Activated CD4-positive, alpha-beta T cell treated with anti-CD3 and anti-CD28 coated beads, Interleukin-2, amount 10 ng/mL, durations not matched to agents 7 days and 5 days (primary cell): ENCODE data around the gene NUDCD3. TPM values are rescaled to one million over a fixed set of nuclear protein-coding genes. Genes with fewer than 3 reads are reported as not detected.

Source experiments
- CTCF ChIA-PET: fragments of 350-600 bp; sonication (Branson Sonifier 250); formaldehyde crosslinking; loops from one replicate; lab custom pipeline; 2021; ENCODE audit warnings: antibody characterized with exemption; lab: Charles Lee
- POLR2A ChIA-PET: fragments of 350-600 bp; sonication (Branson Sonifier 250); formaldehyde crosslinking; loops from one replicate; lab custom pipeline; 2021; ENCODE audit warnings: antibody characterized with exemption; lab: Charles Lee
- DNase-seq: peaks from one replicate; pipeline ENCODE4 v3.0.0-alpha.2; 2020
- H3K27ac Mint-ChIP-seq: one replicate; pipeline ENCODE4 v1.8.0; 2021; ENCODE audit warnings: mild to moderate bottlenecking, moderate library complexity, mixed read lengths
- H3K27me3 Mint-ChIP-seq: one replicate; pipeline ENCODE4 v1.8.0; 2021; ENCODE audit warnings: mixed read lengths
- H3K36me3 Mint-ChIP-seq: one replicate; pipeline ENCODE4 v1.8.0; 2021; ENCODE audit warnings: low read depth, mixed read lengths
- H3K4me1 Mint-ChIP-seq: one replicate; pipeline ENCODE4 v1.8.0; 2021; ENCODE audit warnings: mixed read lengths
- H3K4me3 Mint-ChIP-seq: one replicate; pipeline ENCODE4 v1.8.0; 2021; ENCODE audit warnings: mild to moderate bottlenecking, moderate library complexity, mixed read lengths
- H3K9me3 Mint-ChIP-seq: one replicate; pipeline ENCODE4 v1.8.0; 2021; ENCODE audit warnings: mixed read lengths
- total RNA-seq, 2 experiments: library from RNA; stranded (reverse); gene quantifications; one replicate each; pipeline ENCODE4 v1.2.3, GENCODE V29; 2021

NUDCD3 gene
- total RNA-seq, 2 experiments from 2014 or later, result 74.3 to 75.9 TPM

GRCh38 chr7:44531421-44532380 is 41.2 kb upstream of the NUDCD3 start:
- DNase-seq, result no peak
- ChIA-PET POLR2A (no interaction called here), CTCF (no interaction called here)
- no peak overlapping the region for H3K27ac Mint-ChIP-seq
- no peak overlapping the region for H3K4me3 Mint-ChIP-seq
- H3K4me1 Mint-ChIP-seq, result peaks cover 3% of the 10 kb centered on the region
- no peaks in the 10 kb centered on the region for H3K9me3 Mint-ChIP-seq
- peaks cover 1% of the 10 kb centered on the region for H3K27me3 Mint-ChIP-seq
- H3K36me3 Mint-ChIP-seq, result no peaks in the 10 kb centered on the region

- Mint-ChIP-seq H3K4me1 (peaks cover 3% of the 10 kb centered on the region), H3K4me3 (no peak overlapping the region), H3K36me3 (no peaks in the 10 kb centered on the region), H3K9me3 (no peaks in the 10 kb centered on the region), H3K27me3 (peaks cover 1% of the 10 kb centered on the region), H3K27ac (no peak overlapping the region)
- CTCF ChIA-PET, result no interaction called here
- POLR2A ChIA-PET, result no interaction called here
- no peak for DNase-seq
Measured at GRCh38 chr7:44530990-44531389, 40.5 kb upstream of the NUDCD3 start.

- no peak overlapping the region for H3K4me3 Mint-ChIP-seq
- peaks cover 9% of the 10 kb centered on the region for H3K9me3 Mint-ChIP-seq
- POLR2A ChIA-PET, result no interaction called here
- no peaks in the 10 kb centered on the region for H3K4me1 Mint-ChIP-seq
- H3K27me3 Mint-ChIP-seq, result peaks cover 12% of the 10 kb centered on the region
- CTCF ChIA-PET, result interaction anchor here (1.4 kb wide), 1 partner anchor 11 kb away, joined by 3 read pairs; no protein-coding TSS in a partner anchor
- no peak for DNase-seq
- H3K27ac Mint-ChIP-seq, result no peak overlapping the region
- H3K36me3 Mint-ChIP-seq, result peaks cover 2% of the 10 kb centered on the region
Measured at GRCh38 chr7:44524811-44525388, 34.4 kb upstream of the NUDCD3 start.

- peaks cover 10% of the 10 kb centered on the region for H3K27me3 Mint-ChIP-seq
- ChIA-PET POLR2A (no interaction called here), CTCF (interaction anchor here (1.5 kb wide), 1 partner anchor 13 kb away, joined by 3 read pairs; no protein-coding TSS in a partner anchor)
- H3K9me3 Mint-ChIP-seq, result peaks cover 9% of the 10 kb centered on the region
- DNase-seq, result no peak
- H3K4me1 Mint-ChIP-seq, result no peaks in the 10 kb centered on the region
- H3K27ac Mint-ChIP-seq, result no peak overlapping the region
- no peak overlapping the region for H3K4me3 Mint-ChIP-seq
- H3K36me3 Mint-ChIP-seq, result peaks cover 2% of the 10 kb centered on the region
Measured at GRCh38 chr7:44522315-44522714, 31.9 kb upstream of the NUDCD3 start.

GRCh38 chr7:44521347-44522095 is 31.1 kb upstream of the NUDCD3 start:
- Mint-ChIP-seq H3K36me3 (peaks cover 2% of the 10 kb centered on the region), H3K4me1 (no peaks in the 10 kb centered on the region), H3K9me3 (peaks cover 9% of the 10 kb centered on the region), H3K27me3 (peaks cover 10% of the 10 kb centered on the region), H3K27ac (no peak overlapping the region), H3K4me3 (no peak overlapping the region)
- DNase-seq, result no peak
- POLR2A ChIA-PET, result no interaction called here
- CTCF ChIA-PET, result no interaction called here

- ChIA-PET CTCF (no interaction called here), POLR2A (no interaction called here)
- Mint-ChIP-seq H3K9me3 (peaks cover 9% of the 10 kb centered on the region), H3K27me3 (peaks cover 10% of the 10 kb centered on the region), H3K4me1 (no peaks in the 10 kb centered on the region), H3K36me3 (peaks cover 2% of the 10 kb centered on the region), H3K4me3 (no peak overlapping the region), H3K27ac (no peak overlapping the region)
- no peak for DNase-seq
Measured at GRCh38 chr7:44520574-44520973, 30.1 kb upstream of the NUDCD3 start.

GRCh38 chr7:44519546-44519945 is 29.1 kb upstream of the NUDCD3 start:
- no peak for DNase-seq
- Mint-ChIP-seq H3K36me3 (no peaks in the 10 kb centered on the region), H3K27me3 (peaks cover 5% of the 10 kb centered on the region), H3K4me3 (no peak overlapping the region), H3K27ac (no peak overlapping the region), H3K4me1 (no peaks in the 10 kb centered on the region), H3K9me3 (peaks cover 4% of the 10 kb centered on the region)
- CTCF ChIA-PET, result interaction anchor here (0.6 to 1.5 kb wide), 5 partner anchors 8 to 171 kb away, joined by 3 to 4 read pairs (median 3); no protein-coding TSS in a partner anchor
- POLR2A ChIA-PET, result no interaction called here

GRCh38 chr7:44518761-44519160 is 28.3 kb upstream of the NUDCD3 start:
- no peaks in the 10 kb centered on the region for H3K4me1 Mint-ChIP-seq
- POLR2A ChIA-PET, result no interaction called here
- H3K36me3 Mint-ChIP-seq, result no peaks in the 10 kb centered on the region
- no peak for DNase-seq
- CTCF ChIA-PET, result interaction anchor here (1.0 to 1.5 kb wide), 2 partner anchors 10 to 128 kb away, joined by 3 to 4 read pairs; no protein-coding TSS in a partner anchor
- H3K27ac Mint-ChIP-seq, result no peak overlapping the region
- H3K9me3 Mint-ChIP-seq, result peaks cover under 1% of the 10 kb centered on the region
- H3K27me3 Mint-ChIP-seq, result peaks cover under 1% of the 10 kb centered on the region
- no peak overlapping the region for H3K4me3 Mint-ChIP-seq

GRCh38 chr7:44517175-44517574 is 26.7 kb upstream of the NUDCD3 start:
- CTCF ChIA-PET, result interaction anchor here (1.0 kb wide), 1 partner anchor 9 kb away, joined by 3 read pairs; no protein-coding TSS in a partner anchor
- POLR2A ChIA-PET, result no interaction called here
- DNase-seq, result no peak
- Mint-ChIP-seq H3K4me3 (no peak overlapping the region), H3K27me3 (no peaks in the 10 kb centered on the region), H3K9me3 (no peaks in the 10 kb centered on the region), H3K4me1 (no peaks in the 10 kb centered on the region), H3K27ac (no peak overlapping the region), H3K36me3 (no peaks in the 10 kb centered on the region)

GRCh38 chr7:44515590-44516268 is 25.3 kb upstream of the NUDCD3 start:
- Mint-ChIP-seq H3K27me3 (no peaks in the 10 kb centered on the region), H3K9me3 (peaks cover 2% of the 10 kb centered on the region), H3K36me3 (no peaks in the 10 kb centered on the region), H3K4me3 (no peak overlapping the region), H3K27ac (no peak overlapping the region), H3K4me1 (no peaks in the 10 kb centered on the region)
- ChIA-PET CTCF (interaction anchor here (1.6 kb wide), 1 partner anchor 25 kb away, joined by 3 read pairs; no protein-coding TSS in a partner anchor), POLR2A (no interaction called here)
- no peak for DNase-seq

- POLR2A ChIA-PET, result no interaction called here
- Mint-ChIP-seq H3K4me1 (peaks cover 4% of the 10 kb centered on the region), H3K27ac (no peak overlapping the region), H3K9me3 (peaks cover 11% of the 10 kb centered on the region), H3K27me3 (no peaks in the 10 kb centered on the region), H3K36me3 (no peaks in the 10 kb centered on the region), H3K4me3 (no peak overlapping the region)
- no peak for DNase-seq
- CTCF ChIA-PET, result no interaction called here
Measured at GRCh38 chr7:44512736-44513135, 22.3 kb upstream of the NUDCD3 start.

- Mint-ChIP-seq H3K27ac (no peak overlapping the region), H3K36me3 (no peaks in the 10 kb centered on the region), H3K9me3 (peaks cover 14% of the 10 kb centered on the region), H3K4me1 (peaks cover 4% of the 10 kb centered on the region), H3K27me3 (peaks cover under 1% of the 10 kb centered on the region), H3K4me3 (no peak overlapping the region)
- ChIA-PET CTCF (no interaction called here), POLR2A (no interaction called here)
- DNase-seq, result no peak
Measured at GRCh38 chr7:44511863-44512468, 21.5 kb upstream of the NUDCD3 start.
